ENCODE results near the gene ACAP2. TPM values are rescaled to one million over a fixed set of nuclear protein-coding genes. Genes with fewer than 3 reads are reported as not detected.

Gene ACAP2
- polyA plus RNA-seq, 1 experiment, result 50.2 TPM

GRCh38 chr3:195416795-195417194 lies 26.0 kb downstream of the ACAP2 start:
- CTCF ChIA-PET, result no interaction called here
- H3K4me3 ChIP-seq (ENCODE audit: low read depth, low read length), result no peak overlapping the region
- TF ChIP-seq CTCF (IDR thresholded peaks at IDR 0.05; ENCODE audit: low read depth, low read length), result no peak
- DNase-seq (ENCODE audit: low read depth, low spot score), result no peak
- H3K27me3 ChIP-seq (ENCODE audit: control insufficient read depth, insufficient read depth, low read length), result no peaks in the 10 kb centered on the region
- POLR2A ChIA-PET, result no interaction called here
- no peaks in the 10 kb centered on the region for H3K9me3 ChIP-seq (ENCODE audit: control insufficient read depth, insufficient read depth, low read length)
- H3K27ac ChIP-seq (ENCODE audit: low read depth, low read length), result no peak overlapping the region

- Histone ChIP-seq H3K9me3 (ENCODE audit: control insufficient read depth, insufficient read depth, low read length) (no peaks in the 10 kb centered on the region; the same call in 1 of the 2 replicates), H3K4me3 (ENCODE audit: low read depth, low read length) (no peak overlapping the region), H3K27me3 (ENCODE audit: control insufficient read depth, insufficient read depth, low read length) (no peaks in the 10 kb centered on the region), H3K27ac (ENCODE audit: low read depth, low read length) (no peak overlapping the region)
- CTCF ChIA-PET, result no interaction called here
- POLR2A ChIA-PET, result no interaction called here
- DNase-seq (ENCODE audit: low read depth, low spot score), result no peak
- no peak for TF ChIP-seq CTCF (IDR thresholded peaks at IDR 0.05; ENCODE audit: low read depth, low read length)
Observed at GRCh38 chr3:195411836-195412235, 31.0 kb downstream of the ACAP2 start.

- H3K27me3 ChIP-seq (ENCODE audit: control insufficient read depth, insufficient read depth, low read length), result no peaks in the 10 kb centered on the region
- CTCF ChIA-PET, result interaction anchor here (0.9 kb wide), 1 partner anchor 12 kb away, joined by 3 read pairs; no protein-coding TSS in a partner anchor
- POLR2A ChIA-PET, result no interaction called here
- no peak overlapping the region for H3K27ac ChIP-seq (ENCODE audit: low read depth, low read length)
- DNase-seq (ENCODE audit: low read depth, low spot score), result no peak
- TF ChIP-seq CTCF (IDR thresholded peaks at IDR 0.05; ENCODE audit: low read depth, low read length), result no peak
- H3K9me3 ChIP-seq (ENCODE audit: control insufficient read depth, insufficient read depth, low read length), result no peaks in the 10 kb centered on the region; the same call in 1 of the 2 replicates
- no peak overlapping the region for H3K4me3 ChIP-seq (ENCODE audit: low read depth, low read length)
Observed at GRCh38 chr3:195410546-195410945, 32.3 kb downstream of the ACAP2 start.

- CTCF ChIA-PET, result no interaction called here
- H3K27ac ChIP-seq (ENCODE audit: low read depth, low read length), result no peak overlapping the region
- TF ChIP-seq CTCF (IDR thresholded peaks at IDR 0.05; ENCODE audit: low read depth, low read length), result no peak
Observed at GRCh38 chr3:195407531-195408409, 35.0 kb downstream of the ACAP2 start.

GRCh38 chr3:195405651-195406050 lies 37.2 kb downstream of the ACAP2 start:
- Histone ChIP-seq H3K27me3 (ENCODE audit: control insufficient read depth, insufficient read depth, low read length) (no peaks in the 10 kb centered on the region), H3K27ac (ENCODE audit: low read depth, low read length) (no peak overlapping the region), H3K9me3 (ENCODE audit: control insufficient read depth, insufficient read depth, low read length) (no peaks in the 10 kb centered on the region; the same call in 1 of the 2 replicates), H3K4me3 (ENCODE audit: low read depth, low read length) (no peak overlapping the region)
- no peak for TF ChIP-seq CTCF (IDR thresholded peaks at IDR 0.05; ENCODE audit: low read depth, low read length)
- POLR2A ChIA-PET, result no interaction called here
- CTCF ChIA-PET, result no interaction called here
- DNase-seq (ENCODE audit: low read depth, low spot score), result no peak

More at GRCh38 chr3:195407531-195408409, 35.0 kb downstream of the ACAP2 start:
- no peak for DNase-seq (ENCODE audit: low read depth, low spot score)
- Histone ChIP-seq H3K27me3 (ENCODE audit: control insufficient read depth, insufficient read depth, low read length) (no peaks in the 10 kb centered on the region), H3K9me3 (ENCODE audit: control insufficient read depth, insufficient read depth, low read length) (no peaks in the 10 kb centered on the region; the same call in 1 of the 2 replicates), H3K4me3 (ENCODE audit: low read depth, low read length) (no peak overlapping the region)
- POLR2A ChIA-PET, result no interaction called here

All from AG04450 (cell line).